GM21737 (cell line): Measurements from ENCODE around the gene ACD.
"Not testable (repeated sequence)": the region's sequence is repeated elsewhere in the genome, so short reads cannot be mapped to it uniquely, and the experiment has no call there.

ENCODE experiments used
- ATAC-seq: cut with Tn5 transposase; IDR thresholded peaks from one replicate; pipeline ENCODE4 v1.9.1; 2021; ENCODE audit warnings: mild to moderate bottlenecking, moderate library complexity; ENCODE audit not compliant: unreplicated experiment

Gene ACD

DNA sequence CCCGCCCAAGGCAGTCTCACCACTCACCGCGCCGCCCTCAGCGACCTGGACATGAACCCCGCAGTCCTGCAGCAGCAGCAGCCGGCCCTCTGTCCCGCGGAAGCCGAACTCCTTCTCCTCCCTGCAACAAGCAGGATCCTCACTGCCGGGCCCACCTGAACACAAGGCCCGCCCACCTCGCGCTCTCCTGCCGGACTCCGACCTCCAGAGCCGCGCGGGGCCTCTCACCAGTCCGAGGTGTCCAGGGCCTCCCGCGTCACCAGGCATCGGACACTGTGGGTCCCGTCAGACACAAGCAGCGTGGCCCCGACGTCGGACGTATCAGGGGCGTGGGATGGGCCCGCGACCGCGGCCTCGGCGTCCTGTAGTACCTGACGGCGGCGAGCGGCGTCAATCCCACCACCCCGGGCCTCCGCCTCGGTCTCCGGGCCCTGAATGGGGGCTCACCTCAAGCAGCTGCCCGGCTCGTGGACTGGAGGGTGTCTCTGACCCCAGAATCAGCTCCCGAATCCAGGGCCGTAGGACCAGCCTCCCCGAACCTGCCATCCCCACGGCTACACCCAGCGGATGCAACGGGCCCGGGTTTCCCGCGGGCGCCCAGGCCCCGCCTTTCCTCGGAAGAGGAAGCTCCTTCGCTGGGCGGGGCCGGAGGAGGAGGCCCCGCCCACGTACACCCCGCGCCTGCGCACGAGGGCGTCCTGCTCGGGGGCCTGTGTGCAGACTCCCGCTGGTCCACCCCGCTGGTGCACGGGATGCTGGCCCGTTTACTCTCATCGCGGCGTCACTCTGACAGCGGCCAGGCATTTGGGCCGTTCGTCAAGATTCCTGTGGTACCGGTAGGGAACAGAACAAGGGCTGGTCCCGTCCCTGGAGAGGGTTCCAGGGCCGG lies at the start of gene ACD:
ACD (minus strand) TSS at position 586 of the 889 bp plus-strand sequence; CDS start at position 546, 40 bp downstream.
- ATAC-seq: peak; percentile 53

DNA sequence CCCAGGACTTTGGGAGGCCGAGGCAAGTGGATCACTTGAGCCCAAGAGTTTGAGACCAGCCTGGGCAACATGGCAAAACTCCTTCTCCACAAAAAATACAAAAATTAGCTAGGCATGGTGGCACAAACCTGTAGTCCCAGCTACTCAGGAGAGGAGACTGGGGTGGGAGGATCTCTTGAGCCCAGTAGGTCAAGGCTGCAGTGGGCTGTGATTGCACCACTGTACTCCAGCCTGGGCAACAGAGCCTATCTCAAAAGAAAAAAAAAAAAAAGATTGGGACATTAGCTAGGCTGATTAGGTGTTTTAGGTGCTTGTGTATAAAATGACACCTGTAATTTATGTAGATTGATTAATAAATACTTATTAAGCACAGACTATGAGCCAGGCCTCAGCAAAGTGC lies 49.0 kb upstream of the ACD start:
- no peak for ATAC-seq

DNA sequence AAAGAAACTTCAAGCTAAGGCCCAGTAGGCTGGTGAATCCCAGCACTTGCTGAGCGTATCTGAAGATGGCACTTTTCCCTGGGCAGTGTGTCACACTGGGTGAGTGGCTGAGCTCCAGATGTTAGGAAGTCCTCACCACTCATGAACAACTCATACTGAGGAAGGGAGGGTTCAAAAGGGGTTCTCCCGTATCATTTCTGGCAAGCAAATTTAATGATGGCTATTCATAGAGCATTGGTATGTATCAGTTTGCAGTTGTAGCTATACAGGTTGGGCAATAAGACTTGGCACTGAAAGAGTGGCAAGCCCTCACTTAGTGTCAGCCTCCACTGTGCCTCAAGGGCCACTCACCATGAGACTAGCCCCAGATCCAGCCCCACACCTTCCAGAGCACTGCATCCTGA lies 48.3 kb upstream of the ACD start:
- ATAC-seq: no peak

GRCh38 chr16:67707790-67708189 lies 47.7 kb upstream of the ACD start:
- ATAC-seq: no peak

GRCh38 chr16:67707210-67707609 lies 47.1 kb upstream of the ACD start:
- no peak for ATAC-seq

GRCh38 chr16:67704110-67704509 lies 44.0 kb upstream of the ACD start:
- ATAC-seq: no peak

DNA sequence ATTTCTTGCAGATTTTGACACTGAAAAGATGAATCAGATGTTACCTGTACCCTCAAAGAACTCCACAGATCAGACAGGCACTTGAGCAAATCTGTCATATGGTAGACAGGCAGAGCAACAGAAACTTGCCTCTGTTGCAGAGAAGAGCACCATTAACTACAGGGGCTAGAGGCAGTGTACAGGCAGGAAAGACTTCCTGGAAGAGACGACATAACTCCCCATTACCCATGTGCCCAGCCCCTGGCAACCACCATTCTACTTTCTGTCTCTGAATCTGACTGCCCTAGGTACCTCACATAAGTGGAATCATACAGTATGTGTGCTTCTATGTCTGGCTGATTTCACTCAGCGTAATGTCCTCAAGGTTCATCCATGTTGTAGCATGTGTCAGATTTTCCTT lies 43.6 kb upstream of the ACD start:
- no peak for ATAC-seq

DNA sequence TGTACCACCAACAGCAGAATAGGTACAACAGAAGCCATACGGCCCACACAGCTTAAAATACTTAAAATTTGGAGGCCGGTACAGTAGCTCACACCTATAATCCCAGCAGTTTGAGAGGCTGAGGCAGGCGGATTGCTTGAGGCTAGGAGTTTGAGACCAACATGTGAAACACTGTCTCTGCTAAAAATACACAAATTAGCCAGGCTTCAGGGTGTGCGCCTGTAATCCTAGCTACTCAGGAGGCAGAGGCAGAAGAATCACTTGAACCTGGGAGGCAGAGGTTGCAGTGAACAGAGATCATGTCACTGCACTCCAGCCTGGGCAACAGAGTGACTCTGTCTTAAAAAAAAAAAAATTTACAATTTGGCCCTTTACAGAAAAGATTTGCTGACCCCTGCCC lies 42.1 kb upstream of the ACD start:
- no peak for ATAC-seq

- ATAC-seq: no peak
Measured at GRCh38 chr16:67701420-67701819, 41.4 kb upstream of the ACD start.

DNA sequence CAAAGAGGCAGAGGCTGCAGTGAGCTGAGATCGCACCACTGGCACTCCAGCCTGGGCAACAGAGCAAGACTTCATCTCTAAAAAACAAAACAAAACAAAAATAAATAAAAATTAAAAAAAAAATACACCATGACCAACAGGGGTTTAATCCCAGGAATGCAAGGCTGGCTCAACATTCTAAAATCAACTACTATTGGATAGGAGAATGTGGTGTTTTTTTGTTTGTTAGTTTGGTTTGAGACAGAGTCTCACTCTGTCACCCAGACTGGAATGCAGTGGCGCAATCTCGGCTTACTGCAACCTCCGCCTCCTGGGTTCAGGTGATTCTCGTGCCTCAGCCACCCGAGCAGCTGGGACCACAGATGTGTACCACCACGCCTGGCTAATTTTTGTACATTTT lies 39.2 kb upstream of the ACD start:
- no peak for ATAC-seq

DNA sequence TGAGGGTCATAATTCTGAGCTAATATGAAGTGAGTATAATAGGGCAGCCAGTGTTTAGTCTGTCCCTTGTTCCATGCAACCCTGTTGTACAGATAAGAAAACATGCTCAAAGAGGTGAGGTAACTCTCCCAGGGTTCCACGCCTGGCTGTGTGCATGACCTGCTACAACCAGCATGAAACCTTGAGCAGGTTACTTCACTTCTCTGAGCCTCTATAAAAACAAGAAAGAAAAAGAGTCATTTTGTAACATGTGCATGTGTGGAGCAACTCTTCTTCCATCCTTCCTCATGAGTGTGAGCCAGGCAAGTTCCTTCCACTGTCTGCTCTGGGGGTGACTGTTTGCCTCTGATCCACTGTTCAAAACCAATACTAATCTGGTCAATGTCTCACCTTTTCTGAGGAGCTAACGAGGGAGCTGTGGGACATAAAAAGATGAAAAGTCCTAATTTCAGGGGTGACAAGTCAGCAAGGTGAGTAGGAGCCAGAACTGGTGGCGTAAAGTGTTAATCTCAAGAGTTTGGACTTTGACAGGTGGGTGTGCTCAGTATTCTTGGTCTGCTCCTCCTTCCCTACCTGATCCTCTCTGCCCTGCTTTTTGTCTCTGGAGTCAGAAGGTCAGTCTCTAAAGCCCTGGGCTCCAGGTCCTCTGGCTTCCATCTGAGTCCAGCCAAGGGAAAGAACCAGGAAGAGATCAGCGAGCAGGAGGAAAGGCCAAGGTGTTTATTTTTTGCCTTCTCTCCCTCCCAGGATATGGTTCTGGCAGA lies 37.5 kb upstream of the ACD start:
- ATAC-seq: no peak

- ATAC-seq: no peak
Measured at GRCh38 chr16:67694611-67695010, 34.6 kb upstream of the ACD start.

- ATAC-seq: not testable (repeated sequence)
Measured at GRCh38 chr16:67693517-67694285, 33.6 kb upstream of the ACD start.

DNA sequence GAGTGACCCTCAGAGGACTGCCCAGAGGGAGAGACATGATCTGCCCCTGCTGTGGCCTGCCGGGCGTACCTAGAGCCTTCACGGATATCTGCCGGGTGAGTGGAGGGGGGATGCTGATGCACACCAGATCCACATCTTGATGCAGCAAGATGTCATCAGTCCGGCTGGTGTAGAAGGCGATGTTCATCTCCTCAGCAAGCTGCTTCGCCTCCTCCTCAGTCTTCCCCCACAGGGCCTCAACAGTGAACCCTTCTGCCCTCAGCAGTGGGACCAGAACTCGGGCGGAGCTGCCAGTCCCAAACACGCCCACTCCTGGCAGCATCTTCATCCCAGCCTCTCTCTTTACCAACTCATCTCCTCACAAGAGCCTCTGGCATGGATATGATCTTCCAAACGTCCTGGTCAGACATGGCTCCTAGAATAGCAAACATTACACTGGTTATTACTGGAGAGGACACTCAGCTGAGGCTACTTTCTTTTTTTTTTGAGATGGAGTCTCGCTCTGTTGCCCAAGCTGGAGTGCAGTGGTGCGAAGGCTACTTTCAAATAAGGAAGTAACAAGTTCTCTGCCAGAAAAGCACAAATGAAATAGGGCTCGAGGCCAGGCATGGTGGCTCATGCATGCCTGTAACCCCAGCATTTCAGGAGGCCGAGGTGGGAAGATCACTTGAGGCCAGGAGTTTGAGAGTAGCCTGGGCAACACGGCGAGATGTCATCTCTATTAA lies 25.5 kb upstream of the ACD start:
- ATAC-seq: no peak

DNA sequence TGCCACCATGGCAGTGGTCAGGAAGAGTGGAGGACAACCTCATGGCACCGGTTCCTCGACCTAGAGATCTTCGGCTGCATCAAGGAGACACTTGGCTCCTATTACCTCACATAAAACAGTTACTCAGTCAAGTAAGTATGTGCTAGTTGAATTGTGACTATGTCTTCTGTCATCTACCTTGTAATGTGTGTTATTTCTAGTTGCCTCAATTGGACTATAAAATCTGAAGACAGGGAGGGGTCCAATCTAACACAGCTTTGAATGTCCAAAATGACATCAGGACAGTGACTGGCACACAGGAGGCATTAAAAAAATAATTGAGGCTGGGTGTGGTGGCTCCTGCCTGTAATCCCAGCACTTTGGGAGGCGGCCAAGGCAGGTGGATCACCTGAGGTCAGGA lies 23.7 kb upstream of the ACD start:
- ATAC-seq: no peak

- no peak for ATAC-seq
Measured at GRCh38 chr16:67679935-67680897, 20.2 kb upstream of the ACD start.

- no peak for ATAC-seq
Measured at GRCh38 chr16:67678354-67679023, 18.4 kb upstream of the ACD start.

DNA sequence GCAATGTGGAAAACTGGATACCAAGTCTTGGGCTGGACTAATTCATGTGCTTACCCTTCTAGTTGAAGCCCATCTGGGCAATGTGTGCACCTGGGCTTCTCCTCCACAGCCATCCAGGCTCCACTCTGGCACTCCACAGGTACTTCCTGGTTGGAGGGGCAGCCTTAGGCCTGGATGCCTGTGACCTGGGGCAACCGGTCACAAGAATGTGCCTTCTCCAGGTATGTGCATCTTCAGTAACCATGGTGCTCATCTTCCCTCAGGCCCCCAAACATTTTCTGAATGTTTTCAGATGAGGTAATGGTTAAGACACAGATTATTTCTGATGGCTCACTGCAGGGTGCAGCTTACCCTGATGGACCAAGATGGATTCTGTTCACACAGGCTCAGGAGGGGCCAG lies 17.7 kb upstream of the ACD start:
- ATAC-seq: no peak

GRCh38 chr16:67676939-67677338 lies 16.9 kb upstream of the ACD start:
- ATAC-seq: no peak
